Measurements from ENCODE around the gene ADAM21. TPM values are rescaled to one million over a fixed set of nuclear protein-coding genes. Genes with fewer than 3 reads are reported as not detected.
A peak's percentile ranks its signal among the peaks of the same experiment; 100 is the strongest.
"Not testable (repeated sequence)": the region's sequence is repeated elsewhere in the genome, so short reads cannot be mapped to it uniquely, and the experiment has no call there.

The ADAM21 gene
- total RNA-seq (ENCODE audit: low replicate concordance), result 0.12 and 0.80 TPM in 2 replicates

- TF ChIP-seq, protein P1, sequence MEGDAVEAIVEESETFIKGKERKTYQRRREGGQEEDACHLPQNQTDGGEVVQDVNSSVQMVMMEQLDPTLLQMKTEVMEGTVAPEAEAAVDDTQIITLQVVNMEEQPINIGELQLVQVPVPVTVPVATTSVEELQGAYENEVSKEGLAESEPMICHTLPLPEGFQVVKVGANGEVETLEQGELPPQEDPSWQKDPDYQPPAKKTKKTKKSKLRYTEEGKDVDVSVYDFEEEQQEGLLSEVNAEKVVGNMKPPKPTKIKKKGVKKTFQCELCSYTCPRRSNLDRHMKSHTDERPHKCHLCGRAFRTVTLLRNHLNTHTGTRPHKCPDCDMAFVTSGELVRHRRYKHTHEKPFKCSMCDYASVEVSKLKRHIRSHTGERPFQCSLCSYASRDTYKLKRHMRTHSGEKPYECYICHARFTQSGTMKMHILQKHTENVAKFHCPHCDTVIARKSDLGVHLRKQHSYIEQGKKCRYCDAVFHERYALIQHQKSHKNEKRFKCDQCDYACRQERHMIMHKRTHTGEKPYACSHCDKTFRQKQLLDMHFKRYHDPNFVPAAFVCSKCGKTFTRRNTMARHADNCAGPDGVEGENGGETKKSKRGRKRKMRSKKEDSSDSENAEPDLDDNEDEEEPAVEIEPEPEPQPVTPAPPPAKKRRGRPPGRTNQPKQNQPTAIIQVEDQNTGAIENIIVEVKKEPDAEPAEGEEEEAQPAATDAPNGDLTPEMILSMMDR (IDR thresholded peaks at IDR 0.05), result no peak
- H3K27ac Mint-ChIP-seq, result no peak within 1 kb of the TSS
- Histone ChIP-seq H3K4me3 (no peak within 1 kb of the TSS), H3K79me2 (ENCODE audit: low read depth) (no peaks in the 10 kb centered on the region), H3K4me2 (no peak within 1 kb of the TSS), H3F3A (ENCODE audit: low read depth) (no peaks in the 10 kb centered on the region), H4K20me1 (ENCODE audit: low read depth) (no peaks in the 10 kb centered on the region), H3K36me3 (no peaks in the 10 kb centered on the region), H3K9me3 (ENCODE audit: low read depth) (no peaks in the 10 kb centered on the region), H3K27ac (no peak within 1 kb of the TSS), H3K27me3 (no peaks in the 10 kb centered on the region), H3K4me1 (no peaks in the 10 kb centered on the region), H3K9ac (no peak within 1 kb of the TSS), H2AFZ (replicated peaks) (no peak within 1 kb of the TSS)
- H3K4me3 Mint-ChIP-seq, result no peak within 1 kb of the TSS
- no peaks in the 10 kb centered on the region for H3K36me3 Mint-ChIP-seq
- no peak for DNase-seq (ENCODE audit: low spot score)
- H3K4me1 Mint-ChIP-seq, result peaks cover 5% of the 10 kb centered on the region
- peaks cover 2% of the 10 kb centered on the region for H3K27me3 Mint-ChIP-seq (ENCODE audit: insufficient read depth, low read depth)
- peaks cover 3% of the 10 kb centered on the region for H3K9me3 Mint-ChIP-seq
Measured at GRCh38 chr14:70451874-70452273, at the start of gene ADAM21. ADAM21 (plus strand) TSS chr14:70452174; CDS start chr14:70457500, 5,326 bp downstream.

- TF ChIP-seq, protein P1 (IDR thresholded peaks at IDR 0.05), result peak; percentile 66
- not testable (repeated sequence) for H3K4me3 Mint-ChIP-seq; H3K9me3 Mint-ChIP-seq; H3K4me3 ChIP-seq; H3K27me3 Mint-ChIP-seq (ENCODE audit: insufficient read depth, low read depth); H3K36me3 ChIP-seq; H3K9ac ChIP-seq; H3K4me2 ChIP-seq; H3K9me3 ChIP-seq (ENCODE audit: low read depth); H2AFZ ChIP-seq (replicated peaks); H4K20me1 ChIP-seq (ENCODE audit: low read depth); H3K27me3 ChIP-seq; H3K27ac ChIP-seq; H3K27ac Mint-ChIP-seq; H3K4me1 ChIP-seq; H3K4me1 Mint-ChIP-seq; H3F3A ChIP-seq (ENCODE audit: low read depth)
- peaks cover 16% of the 10 kb centered on the region for H3K36me3 Mint-ChIP-seq
- peaks cover 15% of the 10 kb centered on the region for H3K79me2 ChIP-seq (ENCODE audit: low read depth)
- peak; percentile 18 for DNase-seq (ENCODE audit: low spot score)
Measured at GRCh38 chr14:70403335-70403734, 48.6 kb upstream of the ADAM21 start.

DNA sequence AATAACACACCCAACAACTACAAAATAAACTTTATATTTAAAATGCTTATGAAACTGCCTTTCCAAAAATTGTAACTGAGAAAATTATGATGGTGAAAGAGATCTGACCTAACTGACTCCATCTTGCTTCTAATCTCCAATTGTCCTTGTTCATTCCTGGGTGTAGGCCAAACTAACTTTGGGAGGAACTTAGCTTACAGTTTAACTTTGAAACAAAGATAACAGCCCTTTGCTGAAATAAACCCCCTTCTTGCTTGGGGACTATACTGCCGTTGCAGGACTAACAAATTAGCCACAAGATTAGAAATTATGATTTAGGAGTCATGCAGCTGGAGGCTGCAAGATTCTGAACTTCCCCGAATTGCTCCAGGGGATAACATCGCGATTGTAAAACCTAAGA, 45.8 kb upstream of the ADAM21 start:
- not testable (repeated sequence) for H2AFZ ChIP-seq (replicated peaks); H3K4me2 ChIP-seq; H3K27ac ChIP-seq; DNase-seq (ENCODE audit: low spot score); H3K9ac ChIP-seq; H3K4me1 ChIP-seq; H3K27ac Mint-ChIP-seq; H3K36me3 ChIP-seq; H3K4me3 Mint-ChIP-seq; H4K20me1 ChIP-seq (ENCODE audit: low read depth); H3K27me3 ChIP-seq; H3K9me3 Mint-ChIP-seq; H3K27me3 Mint-ChIP-seq (ENCODE audit: insufficient read depth, low read depth); H3K4me3 ChIP-seq; H3F3A ChIP-seq (ENCODE audit: low read depth); H3K4me1 Mint-ChIP-seq; H3K9me3 ChIP-seq (ENCODE audit: low read depth)
- H3K36me3 Mint-ChIP-seq, result peaks cover 15% of the 10 kb centered on the region
- H3K79me2 ChIP-seq (ENCODE audit: low read depth), result peaks cover 33% of the 10 kb centered on the region

DNA sequence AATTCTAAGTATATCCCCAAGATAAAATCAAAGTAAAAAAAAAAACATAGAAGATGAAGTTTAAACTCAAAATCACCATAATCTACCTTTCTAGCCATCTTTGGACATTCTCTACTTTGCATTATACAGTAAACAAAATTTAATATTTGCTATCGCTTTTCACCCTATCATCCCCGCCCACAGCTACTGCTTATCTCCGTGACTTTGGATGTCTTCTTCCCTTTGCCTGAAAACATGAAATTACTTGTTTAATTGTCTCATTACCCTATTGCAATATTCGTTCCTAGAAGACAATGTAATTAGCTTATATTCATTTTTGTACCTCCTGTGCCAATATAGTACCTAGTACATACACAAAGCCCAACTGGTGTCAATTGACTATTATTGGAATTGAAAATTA, 44.4 kb upstream of the ADAM21 start:
- no peaks in the 10 kb centered on the region for H3K36me3 ChIP-seq
- H3K27me3 ChIP-seq, result no peaks in the 10 kb centered on the region
- Mint-ChIP-seq H3K4me1 (no peaks in the 10 kb centered on the region), H3K27me3 (ENCODE audit: insufficient read depth, low read depth) (no peaks in the 10 kb centered on the region), H3K9me3 (no peaks in the 10 kb centered on the region), H3K36me3 (peaks cover 13% of the 10 kb centered on the region), H3K27ac (no peak overlapping the region), H3K4me3 (no peak overlapping the region)
- no peaks in the 10 kb centered on the region for H3K9me3 ChIP-seq (ENCODE audit: low read depth)
- DNase-seq (ENCODE audit: low spot score), result no peak
- H4K20me1 ChIP-seq (ENCODE audit: low read depth), result peaks cover 4% of the 10 kb centered on the region
- TF ChIP-seq, protein P1 (IDR thresholded peaks at IDR 0.05), result no peak
- TF ChIP-seq EZH2 (IDR thresholded peaks at IDR 0.05) (no peak), EZH2phosphoT487 (IDR thresholded peaks at IDR 0.05) (no peak)
- H3F3A ChIP-seq (ENCODE audit: low read depth), result peaks cover 5% of the 10 kb centered on the region
- peaks cover 45% of the 10 kb centered on the region for H3K79me2 ChIP-seq (ENCODE audit: low read depth)
- no peaks in the 10 kb centered on the region for H3K4me1 ChIP-seq
- no peak overlapping the region for H3K4me3 ChIP-seq
- no peak overlapping the region for H3K9ac ChIP-seq
- no peak overlapping the region for H2AFZ ChIP-seq (replicated peaks)
- no peak overlapping the region for H3K27ac ChIP-seq
- H3K4me2 ChIP-seq, result no peak overlapping the region
